GM12878 (cell line): ENCODE results near the gene SOCS1. TPM values are rescaled to one million over a fixed set of nuclear protein-coding genes. Genes with fewer than 3 reads are reported as not detected.
A peak's percentile ranks its signal among the peaks of the same experiment; 100 is the strongest.

ENCODE experiments used
- BHLHE40 ChIP-seq, 2 experiments: fragments of 450-650 bp in 1 of 2; IDR thresholded peaks; 2 replicates each; pipeline ENCODE4 v1.6.1; 2011 to 2017; ENCODE audit warnings: low read depth in 2 of 2, borderline replicate concordance in 1 of 2, improper control_type of control experiment in 1 of 2, low read length in 1 of 2, mild to moderate bottlenecking in 1 of 2
- GATAD2B ChIP-seq: fragments of 450-650 bp; conservative IDR thresholded peaks from 2 replicates; pipeline ENCODE4 v1.6.1; 2017; ENCODE audit warnings: low read depth, mild to moderate bottlenecking, moderate library complexity
- SMARCA5 ChIP-seq: fragments of 450-650 bp; IDR thresholded peaks from 2 replicates; pipeline ENCODE4 v1.6.1; 2017; ENCODE audit warnings: mild to moderate bottlenecking
- SP1 ChIP-seq: IDR thresholded peaks from one replicate; pipeline ENCODE4 v1.6.1; 2011; ENCODE audit warnings: low read depth, low read length
- SREBF1 ChIP-seq: IDR thresholded peaks from 2 replicates; pipeline ENCODE4 v1.6.1; 2012; ENCODE audit warnings: mild to moderate bottlenecking, low read length
- TBL1XR1 ChIP-seq: IDR thresholded peaks from 2 replicates; pipeline ENCODE4 v1.6.1; 2012; ENCODE audit warnings: low read depth, low read length, improper control_type of control experiment
- TCF12 ChIP-seq: IDR thresholded peaks from 2 replicates; pipeline ENCODE4 v1.6.1; 2011; ENCODE audit warnings: low read depth, mild to moderate bottlenecking, low read length
- ZSCAN29 ChIP-seq: fragments of 450-650 bp; IDR thresholded peaks from 2 replicates; pipeline ENCODE4 v1.6.1; 2017; ENCODE audit warnings: mild to moderate bottlenecking, moderate library complexity
- polyA plus RNA-seq, 11 experiments: library from polyadenylated mRNA; depleted of rRNA in 4 of 11; unstranded in 6 of 11; stranded (reverse) in 5 of 11; fragments of >200 nt; fragmentation: Nextera tagmentation in 4 of 11; fragmentation: Illumina TruSeq in 1 of 11; extraction: Ambion mirVana in 4 of 11; extraction: Trizol in 1 of 11; gene quantifications; 1 replicate in 1 of 11; 2 replicates in 10 of 11; pipeline versions ENCODE4 v1.2.1 to v1.2.3, GENCODE V29; 2011 to 2016; ENCODE audit warnings: inconsistent platforms in 2 of 11, missing spikeins in 2 of 11, low read depth in 1 of 11
- total RNA-seq, 4 experiments: library from RNA; depleted of rRNA in 3 of 4; stranded (reverse); fragments of >200 nt in 3 of 4; fragmentation: Illumina TruSeq in 1 of 4; extraction: Trizol in 1 of 4; gene quantifications; 2 replicates each; pipeline versions ENCODE4 v1.2.1 to v1.2.3, GENCODE V29; 2013 to 2021
- TF ChIP-seq, protein P1 (sequence below): IDR thresholded peaks from 2 replicates; pipeline ENCODE4 v1.6.1; 2011; ENCODE audit warnings: low read depth, low read length, improper control_type of control experiment, borderline replicate concordance
- TF ChIP-seq, protein P2 (sequence below): IDR thresholded peaks from 2 replicates; pipeline ENCODE4 v1.6.1; 2011; ENCODE audit warnings: mild to moderate bottlenecking, low read depth, low read length, moderate library complexity; ENCODE audit not compliant: insufficient replicate concordance
- TF ChIP-seq, protein P3 (sequence below): IDR thresholded peaks from 2 replicates; pipeline ENCODE4 v1.6.1; 2012; ENCODE audit warnings: improper control_type of control experiment, low read depth, low read length; ENCODE audit not compliant: insufficient replicate concordance

The SOCS1 gene
- total and polyA plus RNA-seq, 10 of the 15 experiments (the other 5 are each of a cell fraction or from before 2014, with no cell fraction given), result 0.42 to 39.8 (median 11.2) TPM

DNA sequence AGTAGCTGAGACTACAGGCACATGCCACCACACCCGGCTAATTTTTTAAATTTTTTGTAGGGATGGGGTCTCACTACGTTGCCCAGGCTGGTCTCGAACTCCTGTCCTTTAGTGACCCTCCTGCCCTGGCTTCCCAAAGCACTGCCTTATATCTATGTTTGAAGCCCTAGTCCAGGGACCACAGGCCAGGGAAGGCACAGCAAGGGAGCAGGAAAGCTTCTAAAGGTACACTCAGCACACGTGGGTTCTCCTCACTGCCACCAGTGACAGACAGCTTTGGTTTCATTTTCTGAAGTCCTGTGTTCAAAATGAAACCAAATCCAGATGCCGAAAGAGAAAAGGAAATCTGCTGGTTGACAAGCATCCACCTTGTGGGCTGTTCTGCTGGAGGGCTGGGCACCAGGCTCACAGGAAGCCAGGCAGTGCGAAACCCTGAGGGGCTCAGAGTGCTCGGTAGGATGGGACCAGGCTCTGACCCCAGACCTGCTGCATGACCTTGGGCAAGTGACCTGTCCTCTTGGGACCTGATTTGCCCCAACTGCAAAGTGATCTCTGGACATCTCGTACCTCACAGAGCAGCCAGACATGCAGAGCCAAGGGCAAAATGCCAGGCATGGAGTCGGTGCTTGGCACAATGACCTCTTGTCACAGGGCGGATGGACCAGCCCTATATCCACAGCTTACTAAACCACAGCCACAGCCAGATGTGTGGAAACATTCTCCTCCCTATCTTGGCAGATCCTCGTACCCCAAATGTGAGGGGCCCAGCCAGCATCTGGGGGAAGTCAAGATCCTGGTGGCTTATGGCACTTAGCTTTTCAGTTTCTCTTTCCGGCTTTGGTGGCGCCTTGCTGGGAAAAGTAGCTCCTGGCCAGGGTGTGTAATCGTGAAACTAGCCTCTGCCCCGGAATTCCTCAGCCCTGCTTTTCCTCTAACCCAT is 2.8 kb upstream of the SOCS1 start (continued):
- TF ChIP-seq, protein P1, sequence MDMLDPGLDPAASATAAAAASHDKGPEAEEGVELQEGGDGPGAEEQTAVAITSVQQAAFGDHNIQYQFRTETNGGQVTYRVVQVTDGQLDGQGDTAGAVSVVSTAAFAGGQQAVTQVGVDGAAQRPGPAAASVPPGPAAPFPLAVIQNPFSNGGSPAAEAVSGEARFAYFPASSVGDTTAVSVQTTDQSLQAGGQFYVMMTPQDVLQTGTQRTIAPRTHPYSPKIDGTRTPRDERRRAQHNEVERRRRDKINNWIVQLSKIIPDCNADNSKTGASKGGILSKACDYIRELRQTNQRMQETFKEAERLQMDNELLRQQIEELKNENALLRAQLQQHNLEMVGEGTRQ, result peak; percentile 7; the same call in 1 of the 2 replicates
- TF ChIP-seq, protein P2, sequence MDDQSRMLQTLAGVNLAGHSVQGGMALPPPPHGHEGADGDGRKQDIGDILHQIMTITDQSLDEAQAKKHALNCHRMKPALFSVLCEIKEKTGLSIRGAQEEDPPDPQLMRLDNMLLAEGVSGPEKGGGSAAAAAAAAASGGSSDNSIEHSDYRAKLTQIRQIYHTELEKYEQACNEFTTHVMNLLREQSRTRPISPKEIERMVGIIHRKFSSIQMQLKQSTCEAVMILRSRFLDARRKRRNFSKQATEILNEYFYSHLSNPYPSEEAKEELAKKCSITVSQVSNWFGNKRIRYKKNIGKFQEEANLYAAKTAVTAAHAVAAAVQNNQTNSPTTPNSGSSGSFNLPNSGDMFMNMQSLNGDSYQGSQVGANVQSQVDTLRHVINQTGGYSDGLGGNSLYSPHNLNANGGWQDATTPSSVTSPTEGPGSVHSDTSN, result peak; percentile 81
- TF ChIP-seq TBL1XR1 (no peak), SMARCA5 (peak; percentile 40; the same call in 1 of the 2 replicates), BHLHE40 (IDR thresholded peaks at IDR 0.05; ENCODE audit: borderline replicate concordance in 1 of 2, low read depth in 2 of 2, low read length in 1 of 2) (peak in 1 of 2 experiments; percentile 45; a peak in 1 of 4 replicates), SREBF1 (no peak), ZSCAN29 (no peak), TCF12 (0 out of 2 replicates have a peak, but pooled peaks have one; percentile 10), GATAD2B (no peak), SP1 (no peak)
- TF ChIP-seq, protein P3, sequence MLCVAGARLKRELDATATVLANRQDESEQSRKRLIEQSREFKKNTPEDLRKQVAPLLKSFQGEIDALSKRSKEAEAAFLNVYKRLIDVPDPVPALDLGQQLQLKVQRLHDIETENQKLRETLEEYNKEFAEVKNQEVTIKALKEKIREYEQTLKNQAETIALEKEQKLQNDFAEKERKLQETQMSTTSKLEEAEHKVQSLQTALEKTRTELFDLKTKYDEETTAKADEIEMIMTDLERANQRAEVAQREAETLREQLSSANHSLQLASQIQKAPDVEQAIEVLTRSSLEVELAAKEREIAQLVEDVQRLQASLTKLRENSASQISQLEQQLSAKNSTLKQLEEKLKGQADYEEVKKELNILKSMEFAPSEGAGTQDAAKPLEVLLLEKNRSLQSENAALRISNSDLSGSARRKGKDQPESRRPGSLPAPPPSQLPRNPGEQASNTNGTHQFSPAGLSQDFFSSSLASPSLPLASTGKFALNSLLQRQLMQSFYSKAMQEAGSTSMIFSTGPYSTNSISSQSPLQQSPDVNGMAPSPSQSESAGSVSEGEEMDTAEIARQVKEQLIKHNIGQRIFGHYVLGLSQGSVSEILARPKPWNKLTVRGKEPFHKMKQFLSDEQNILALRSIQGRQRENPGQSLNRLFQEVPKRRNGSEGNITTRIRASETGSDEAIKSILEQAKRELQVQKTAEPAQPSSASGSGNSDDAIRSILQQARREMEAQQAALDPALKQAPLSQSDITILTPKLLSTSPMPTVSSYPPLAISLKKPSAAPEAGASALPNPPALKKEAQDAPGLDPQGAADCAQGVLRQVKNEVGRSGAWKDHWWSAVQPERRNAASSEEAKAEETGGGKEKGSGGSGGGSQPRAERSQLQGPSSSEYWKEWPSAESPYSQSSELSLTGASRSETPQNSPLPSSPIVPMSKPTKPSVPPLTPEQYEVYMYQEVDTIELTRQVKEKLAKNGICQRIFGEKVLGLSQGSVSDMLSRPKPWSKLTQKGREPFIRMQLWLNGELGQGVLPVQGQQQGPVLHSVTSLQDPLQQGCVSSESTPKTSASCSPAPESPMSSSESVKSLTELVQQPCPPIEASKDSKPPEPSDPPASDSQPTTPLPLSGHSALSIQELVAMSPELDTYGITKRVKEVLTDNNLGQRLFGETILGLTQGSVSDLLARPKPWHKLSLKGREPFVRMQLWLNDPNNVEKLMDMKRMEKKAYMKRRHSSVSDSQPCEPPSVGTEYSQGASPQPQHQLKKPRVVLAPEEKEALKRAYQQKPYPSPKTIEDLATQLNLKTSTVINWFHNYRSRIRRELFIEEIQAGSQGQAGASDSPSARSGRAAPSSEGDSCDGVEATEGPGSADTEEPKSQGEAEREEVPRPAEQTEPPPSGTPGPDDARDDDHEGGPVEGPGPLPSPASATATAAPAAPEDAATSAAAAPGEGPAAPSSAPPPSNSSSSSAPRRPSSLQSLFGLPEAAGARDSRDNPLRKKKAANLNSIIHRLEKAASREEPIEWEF, result no peak
- TF ChIP-seq, all 136 proteins: peak for 32
